Stimulated activated naive CD8-positive, alpha-beta T cell treated with anti-CD3 and anti-CD28 coated beads, Interleukin-15, amount 100 ng/mL, for 72 hours (primary cell): ENCODE data around the gene MBOAT7.
A peak's percentile ranks its signal among the peaks of the same experiment; 100 is the strongest.
"Not testable (repeated sequence)": the region's sequence is repeated elsewhere in the genome, so short reads cannot be mapped to it uniquely, and the experiment has no call there.

ENCODE experiments used
- ATAC-seq: fragments of 150-1000 bp; cut with Tn5 transposase; 2 replicates; pipeline ENCODE4 v1.10.0; 2021; ENCODE audit warnings: mild to moderate bottlenecking, moderate library complexity
- DNase-seq, 2 donors: peaks; one replicate each; pipeline ENCODE4 v3.0.0; 2021 to 2022
- H3K27ac Mint-ChIP-seq, 2 donors: one replicate each; pipeline ENCODE4 v1.8.0; 2022; ENCODE audit warnings: mild to moderate bottlenecking in 2 of 2, mixed read lengths in 2 of 2, moderate library complexity in 2 of 2
- H3K27me3 Mint-ChIP-seq: one replicate; pipeline ENCODE4 v1.8.0; 2022; ENCODE audit warnings: mixed read lengths
- H3K4me1 Mint-ChIP-seq: one replicate; pipeline ENCODE4 v1.8.0; 2022; ENCODE audit warnings: mild to moderate bottlenecking, mixed read lengths
- H3K4me3 Mint-ChIP-seq, 2 donors: one replicate each; pipeline ENCODE4 v1.8.0; 2022; ENCODE audit warnings: mild to moderate bottlenecking in 2 of 2, mixed read lengths in 2 of 2, moderate library complexity in 1 of 2
- H3K9me3 Mint-ChIP-seq, 2 donors: one replicate each; pipeline ENCODE4 v1.8.0; 2022; ENCODE audit warnings: mixed read lengths in 2 of 2

The MBOAT7 gene

GRCh38 chr19:54217517-54218247 lies 28.3 kb upstream of the MBOAT7 start:
- not testable (repeated sequence) for DNase-seq, H3K4me1 Mint-ChIP-seq, H3K9me3 Mint-ChIP-seq, H3K4me3 Mint-ChIP-seq, ATAC-seq, H3K27me3 Mint-ChIP-seq
- H3K27ac Mint-ChIP-seq = peak overlapping the region in 1 of 2 donors; percentile 83

DNA sequence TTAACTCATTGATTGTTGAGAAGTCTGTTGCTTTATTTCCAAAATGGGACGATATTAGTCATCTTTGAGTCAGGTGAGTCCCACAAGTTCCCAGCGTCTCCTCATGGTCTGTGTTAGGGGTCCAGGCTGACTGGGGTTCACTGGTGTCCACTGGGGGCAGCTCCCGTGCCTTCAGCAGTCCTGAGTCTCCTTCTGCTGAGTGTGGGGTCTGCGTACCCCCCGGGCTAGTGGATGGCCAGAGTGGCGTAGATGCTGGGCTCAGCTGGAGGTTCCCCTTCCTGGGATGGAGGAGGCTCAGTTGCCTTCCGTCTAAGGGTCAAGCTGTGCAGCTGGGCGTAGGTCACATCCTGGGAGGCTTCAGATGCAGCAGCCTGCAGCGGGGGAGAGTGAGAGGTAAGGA lies 27.5 kb upstream of the MBOAT7 start:
- Mint-ChIP-seq H3K4me1 (no peaks in the 10 kb centered on the region), H3K27ac (no peak overlapping the region), H3K9me3 (no peaks in the 10 kb centered on the region), H3K4me3 (no peak overlapping the region), H3K27me3 (no peaks in the 10 kb centered on the region)
- no peak for DNase-seq
- no peak for ATAC-seq

GRCh38 chr19:54214734-54215133 lies 25.4 kb upstream of the MBOAT7 start:
- H3K4me1 Mint-ChIP-seq = peaks cover 17% of the 10 kb centered on the region
- H3K4me3 Mint-ChIP-seq, H3K27ac Mint-ChIP-seq: not testable (repeated sequence)

GRCh38 chr19:54214217-54214616 lies 24.8 kb upstream of the MBOAT7 start:
- H3K27ac Mint-ChIP-seq, H3K27me3 Mint-ChIP-seq, H3K9me3 Mint-ChIP-seq, DNase-seq, ATAC-seq, H3K4me3 Mint-ChIP-seq: not testable (repeated sequence)
- H3K4me1 Mint-ChIP-seq = peaks cover 22% of the 10 kb centered on the region

More at GRCh38 chr19:54214734-54215133, 25.4 kb upstream of the MBOAT7 start:
- not testable (repeated sequence) for H3K9me3 Mint-ChIP-seq, DNase-seq, ATAC-seq, H3K27me3 Mint-ChIP-seq

- ATAC-seq = no peak
- no peak for DNase-seq
- Mint-ChIP-seq H3K4me1 (peaks cover 52% of the 10 kb centered on the region), H3K4me3 (peak overlapping the region in 1 of 2 donors; percentile 34), H3K27me3 (no peaks in the 10 kb centered on the region), H3K9me3 (no peaks in the 10 kb centered on the region), H3K27ac (peak overlapping the region; percentile 6 to 38)
These were observed 21.9 kb upstream of the MBOAT7 start for GRCh38 chr19:54211235-54211634.

GRCh38 chr19:54209811-54210494 lies 20.6 kb upstream of the MBOAT7 start:
- no peak for DNase-seq
- ATAC-seq = no peak
- Mint-ChIP-seq H3K27ac (peak overlapping the region; percentile 81 to 89), H3K4me1 (peaks cover 65% of the 10 kb centered on the region), H3K27me3 (no peaks in the 10 kb centered on the region), H3K4me3 (peak overlapping the region; percentile 46 to 64), H3K9me3 (no peaks in the 10 kb centered on the region)

- Mint-ChIP-seq H3K4me1 (peaks cover 72% of the 10 kb centered on the region), H3K9me3 (no peaks in the 10 kb centered on the region), H3K27me3 (no peaks in the 10 kb centered on the region), H3K4me3 (peak overlapping the region in 1 of 2 donors; percentile 49), H3K27ac (peak overlapping the region in 1 of 2 donors; percentile 81)
- DNase-seq (no peak), ATAC-seq (no peak)
These were observed 19.9 kb upstream of the MBOAT7 start for GRCh38 chr19:54209058-54209810.

DNA sequence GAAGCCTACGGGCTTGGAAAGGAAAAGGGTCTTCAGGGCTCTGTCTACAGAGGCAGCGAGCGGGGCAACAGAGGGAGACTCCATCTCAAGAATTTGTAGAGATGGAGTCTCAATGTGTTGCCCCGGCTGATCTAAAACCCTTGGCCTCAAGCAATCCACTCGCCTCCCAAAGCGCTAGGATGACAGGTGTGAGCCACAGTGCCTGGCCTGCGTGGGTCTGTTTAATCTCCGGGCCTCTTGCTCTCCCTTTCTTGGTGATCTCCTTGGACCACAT lies 19.3 kb upstream of the MBOAT7 start:
- H3K9me3 Mint-ChIP-seq = no peaks in the 10 kb centered on the region
- DNase-seq = no peak
- H3K4me1 Mint-ChIP-seq = peaks cover 77% of the 10 kb centered on the region
- H3K27me3 Mint-ChIP-seq = no peaks in the 10 kb centered on the region
- H3K4me3 Mint-ChIP-seq = peak overlapping the region; percentile 46 to 49
- H3K27ac Mint-ChIP-seq = peak overlapping the region; percentile 64 to 90
- no peak for ATAC-seq

DNA sequence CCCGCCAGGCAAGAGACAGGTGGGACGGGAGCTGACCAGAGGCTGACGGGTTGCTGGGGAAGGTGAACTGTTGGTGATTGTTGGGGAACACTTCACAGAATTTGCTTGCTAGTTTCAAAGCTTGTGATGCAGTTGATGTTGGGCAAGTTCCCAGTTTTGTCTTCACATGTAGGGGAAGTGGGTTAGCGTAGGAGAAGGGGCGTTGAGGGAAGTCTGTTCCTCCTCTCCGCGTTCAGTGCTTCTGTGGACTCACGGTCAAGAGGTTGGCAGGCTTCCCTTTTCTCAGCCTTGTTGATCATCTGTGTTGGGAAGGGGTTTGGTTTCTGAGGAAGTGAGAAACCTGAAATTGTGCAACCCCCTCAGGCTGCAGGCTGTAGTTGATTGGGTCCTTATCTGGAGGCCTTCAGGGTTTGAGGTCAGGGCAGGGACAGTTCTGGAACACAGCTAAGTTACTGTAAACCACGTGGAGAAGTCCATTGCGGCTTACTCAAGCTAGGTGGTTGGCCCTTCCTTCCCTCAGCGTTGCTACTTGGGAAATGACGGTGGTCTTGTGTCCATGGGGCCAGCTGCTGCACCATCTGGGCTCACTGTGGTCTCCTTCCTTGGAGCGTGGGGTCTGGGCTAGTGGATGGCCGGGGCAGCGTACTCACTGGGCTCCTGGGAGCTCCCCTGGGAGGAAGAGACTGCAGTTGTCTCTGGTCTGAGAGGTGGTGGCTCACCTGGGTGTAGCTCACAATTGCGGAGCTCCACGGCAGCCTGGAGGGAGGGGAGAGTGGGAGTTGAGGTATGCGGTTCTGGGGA lies 18.8 kb upstream of the MBOAT7 start:
- DNase-seq (peak in 1 of 2 donors; percentile 65), ATAC-seq (peak; percentile 36)
- Mint-ChIP-seq H3K27ac (peak overlapping the region; percentile 64 to 90), H3K9me3 (no peaks in the 10 kb centered on the region), H3K4me3 (peak overlapping the region; percentile 46 to 49), H3K4me1 (peaks cover 83% of the 10 kb centered on the region), H3K27me3 (no peaks in the 10 kb centered on the region)

DNA sequence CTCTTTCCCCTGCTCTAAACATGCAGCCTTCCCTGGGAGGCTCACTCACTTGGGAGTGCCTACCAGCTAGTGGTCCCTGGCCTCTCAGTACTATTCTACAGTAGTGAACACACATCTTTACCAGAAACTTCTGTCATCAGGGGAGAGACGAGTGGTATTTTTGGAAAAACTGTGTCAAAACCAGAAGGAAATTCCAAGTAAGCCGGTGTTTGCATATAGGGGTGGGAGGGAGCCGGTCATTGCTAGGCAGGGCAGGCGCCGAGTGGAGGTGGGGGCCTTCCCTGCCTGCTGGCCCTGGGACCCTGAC lies 18.2 kb upstream of the MBOAT7 start:
- DNase-seq = no peak
- no peak for ATAC-seq
- Mint-ChIP-seq H3K4me3 (peak overlapping the region; percentile 46 to 49), H3K4me1 (peaks cover 88% of the 10 kb centered on the region), H3K27ac (peak overlapping the region; percentile 3 to 90), H3K9me3 (no peaks in the 10 kb centered on the region), H3K27me3 (no peaks in the 10 kb centered on the region)

DNA sequence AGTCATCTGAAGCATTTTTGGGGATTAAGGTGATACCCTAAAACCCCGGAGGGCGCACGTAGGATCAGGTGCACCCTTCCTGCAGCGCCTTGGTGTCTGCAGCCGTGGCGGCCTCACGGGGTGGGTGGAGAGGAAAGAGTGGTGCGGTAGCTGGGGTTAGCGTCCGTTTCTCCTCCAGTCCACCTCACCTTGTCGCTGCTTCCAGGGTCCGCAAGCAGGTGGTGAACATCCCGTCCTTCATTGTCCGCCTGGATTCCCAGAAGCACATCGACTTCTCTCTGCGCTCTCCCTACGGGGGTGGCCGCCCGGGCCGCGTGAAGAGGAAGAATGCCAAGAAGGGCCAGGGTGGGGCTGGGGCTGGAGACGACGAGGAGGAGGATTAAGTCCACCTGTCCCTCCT lies 17.8 kb upstream of the MBOAT7 start:
- Mint-ChIP-seq H3K4me1 (peaks cover 92% of the 10 kb centered on the region), H3K27ac (peak overlapping the region in 1 of 2 donors; percentile 90), H3K4me3 (peak overlapping the region; percentile 46 to 49)
- not testable (repeated sequence) for DNase-seq, H3K9me3 Mint-ChIP-seq, ATAC-seq, H3K27me3 Mint-ChIP-seq

GRCh38 chr19:54206831-54207177 lies 17.4 kb upstream of the MBOAT7 start:
- ATAC-seq (no peak), DNase-seq (no peak)
- peak overlapping the region; percentile 26 to 49 for H3K4me3 Mint-ChIP-seq

GRCh38 chr19:54206030-54206830 lies 16.9 kb upstream of the MBOAT7 start:
- ATAC-seq (no peak), DNase-seq (no peak)
- no peaks in the 10 kb centered on the region for H3K9me3 Mint-ChIP-seq
- no peaks in the 10 kb centered on the region for H3K27me3 Mint-ChIP-seq
- peak overlapping the region; percentile 33 to 71 for H3K27ac Mint-ChIP-seq
- H3K4me3 Mint-ChIP-seq = peak overlapping the region; percentile 26 to 49
- peaks cover 99% of the 10 kb centered on the region for H3K4me1 Mint-ChIP-seq

More at GRCh38 chr19:54206831-54207177, 17.4 kb upstream of the MBOAT7 start:
- peaks cover 96% of the 10 kb centered on the region for H3K4me1 Mint-ChIP-seq
- H3K27ac Mint-ChIP-seq = peak overlapping the region; percentile 15 to 33
- no peaks in the 10 kb centered on the region for H3K9me3 Mint-ChIP-seq
- H3K27me3 Mint-ChIP-seq = no peaks in the 10 kb centered on the region

GRCh38 chr19:54204767-54205468 lies 15.5 kb upstream of the MBOAT7 start:
- Mint-ChIP-seq H3K9me3 (no peaks in the 10 kb centered on the region), H3K27me3 (no peaks in the 10 kb centered on the region), H3K27ac (no peak overlapping the region), H3K4me3 (peak overlapping the region; percentile 55 to 98), H3K4me1 (peaks cover 90% of the 10 kb centered on the region)
- no peak for ATAC-seq
- DNase-seq = no peak
